GM13977 (cell line): Measurements from ENCODE around the gene XRCC5.
A peak's percentile ranks its signal among the peaks of the same experiment; 100 is the strongest.
"Not testable (repeated sequence)": the region's sequence is repeated elsewhere in the genome, so short reads cannot be mapped to it uniquely, and the experiment has no call there.

Experiments used
- DNase-seq: peaks from one replicate; pipeline ENCODE4 v3.0.0; 2012; ENCODE audit warnings: low spot score
- in situ Hi-C: fragments of 300-500 bp; cut with MboI; formaldehyde crosslinking; loops from one replicate; pipeline ENCODE4 v1.12.0; 2022; ENCODE audit warnings: low sequenced_read_pairs, low pct_unique_long_range_greater_than_20kb, mixed read lengths, inconsistent platforms; ENCODE audit not compliant: unreplicated experiment
- TF ChIP-seq, protein P1 (sequence below): IDR thresholded peaks from 2 replicates; pipeline ENCODE4 v1.5.1; 2012; ENCODE audit warnings: mild to moderate bottlenecking, control low read depth; ENCODE audit not compliant: insufficient read depth; ENCODE audit errors: extremely low read depth, missing control alignments

The XRCC5 gene

DNA sequence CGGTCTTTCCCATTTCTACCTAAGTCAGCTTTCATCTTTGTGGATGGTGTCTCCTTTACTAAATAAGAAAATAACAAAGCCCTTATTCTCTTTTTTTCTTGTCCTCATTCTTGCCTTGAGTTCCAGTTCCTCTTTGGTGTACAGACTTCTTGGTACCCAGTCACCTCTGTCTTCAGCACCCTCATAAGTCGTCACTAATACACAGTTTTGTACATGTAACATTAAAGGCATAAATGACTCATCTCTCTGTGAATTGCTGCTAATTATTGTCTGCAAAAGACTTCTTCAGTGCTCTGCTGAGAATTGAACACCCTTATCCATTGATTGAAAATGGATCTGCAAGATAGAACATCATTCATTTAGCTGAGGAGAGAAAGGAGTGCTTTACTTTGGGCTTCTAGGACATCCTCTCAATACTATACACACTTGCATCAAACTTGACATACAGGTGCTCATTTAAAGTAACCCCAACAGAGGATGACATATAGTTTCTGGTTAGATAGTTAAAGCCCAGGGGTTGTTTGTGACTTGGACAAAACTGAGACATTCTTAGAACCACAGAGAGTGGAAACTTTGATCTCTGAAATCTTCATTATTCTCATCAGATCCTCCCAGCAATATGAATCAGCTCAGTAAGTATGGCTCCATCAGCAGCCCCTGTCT, 97.0 kb downstream of the XRCC5 start:
- peak; percentile 41 for DNase-seq
- in situ Hi-C loops: no loop called here
- TF ChIP-seq, protein P1, sequence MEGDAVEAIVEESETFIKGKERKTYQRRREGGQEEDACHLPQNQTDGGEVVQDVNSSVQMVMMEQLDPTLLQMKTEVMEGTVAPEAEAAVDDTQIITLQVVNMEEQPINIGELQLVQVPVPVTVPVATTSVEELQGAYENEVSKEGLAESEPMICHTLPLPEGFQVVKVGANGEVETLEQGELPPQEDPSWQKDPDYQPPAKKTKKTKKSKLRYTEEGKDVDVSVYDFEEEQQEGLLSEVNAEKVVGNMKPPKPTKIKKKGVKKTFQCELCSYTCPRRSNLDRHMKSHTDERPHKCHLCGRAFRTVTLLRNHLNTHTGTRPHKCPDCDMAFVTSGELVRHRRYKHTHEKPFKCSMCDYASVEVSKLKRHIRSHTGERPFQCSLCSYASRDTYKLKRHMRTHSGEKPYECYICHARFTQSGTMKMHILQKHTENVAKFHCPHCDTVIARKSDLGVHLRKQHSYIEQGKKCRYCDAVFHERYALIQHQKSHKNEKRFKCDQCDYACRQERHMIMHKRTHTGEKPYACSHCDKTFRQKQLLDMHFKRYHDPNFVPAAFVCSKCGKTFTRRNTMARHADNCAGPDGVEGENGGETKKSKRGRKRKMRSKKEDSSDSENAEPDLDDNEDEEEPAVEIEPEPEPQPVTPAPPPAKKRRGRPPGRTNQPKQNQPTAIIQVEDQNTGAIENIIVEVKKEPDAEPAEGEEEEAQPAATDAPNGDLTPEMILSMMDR: no peak

DNA sequence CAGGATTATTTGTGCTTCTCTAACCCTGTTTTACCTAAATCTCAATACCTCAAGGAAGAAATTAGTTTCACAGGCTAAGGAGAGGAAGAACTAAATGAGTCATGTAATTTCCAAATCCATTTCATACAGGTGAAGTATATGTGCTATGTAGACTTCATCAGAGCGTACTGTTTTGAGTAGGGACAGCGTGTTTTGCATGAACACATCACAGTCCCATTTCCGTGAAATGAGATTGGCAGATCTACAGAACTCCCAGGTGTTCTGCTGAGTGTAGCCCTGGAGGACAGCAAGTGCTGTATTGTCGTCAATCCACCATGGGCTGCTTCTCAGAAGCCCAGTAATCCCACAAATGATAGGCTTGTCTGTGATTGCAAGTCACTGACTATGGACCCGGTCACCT, 97.7 kb downstream of the XRCC5 start:
- DNase-seq: no peak
- TF ChIP-seq, protein P1: no peak
- in situ Hi-C loops: no loop called here

DNA sequence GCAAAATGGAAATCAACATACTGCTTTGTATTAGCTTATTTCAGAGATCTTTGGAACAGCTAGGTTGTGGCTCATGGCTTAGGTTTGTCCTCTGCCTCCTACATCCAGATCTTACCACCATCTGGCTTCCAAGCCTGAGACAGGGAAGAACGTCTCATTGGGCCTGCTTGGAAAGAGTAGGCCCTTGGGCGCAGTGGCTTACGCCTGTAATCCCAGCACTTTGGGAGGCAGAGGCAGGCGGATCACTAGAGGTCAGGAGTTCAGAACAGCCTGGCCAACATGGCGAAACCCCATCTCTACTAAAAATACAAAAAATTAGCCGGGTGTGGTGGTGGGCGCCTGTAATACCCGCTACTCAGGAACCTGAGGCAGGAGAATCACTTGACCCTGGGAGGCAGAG, 99.5 kb downstream of the XRCC5 start:
- DNase-seq, in situ Hi-C loops: not testable (repeated sequence)

DNA sequence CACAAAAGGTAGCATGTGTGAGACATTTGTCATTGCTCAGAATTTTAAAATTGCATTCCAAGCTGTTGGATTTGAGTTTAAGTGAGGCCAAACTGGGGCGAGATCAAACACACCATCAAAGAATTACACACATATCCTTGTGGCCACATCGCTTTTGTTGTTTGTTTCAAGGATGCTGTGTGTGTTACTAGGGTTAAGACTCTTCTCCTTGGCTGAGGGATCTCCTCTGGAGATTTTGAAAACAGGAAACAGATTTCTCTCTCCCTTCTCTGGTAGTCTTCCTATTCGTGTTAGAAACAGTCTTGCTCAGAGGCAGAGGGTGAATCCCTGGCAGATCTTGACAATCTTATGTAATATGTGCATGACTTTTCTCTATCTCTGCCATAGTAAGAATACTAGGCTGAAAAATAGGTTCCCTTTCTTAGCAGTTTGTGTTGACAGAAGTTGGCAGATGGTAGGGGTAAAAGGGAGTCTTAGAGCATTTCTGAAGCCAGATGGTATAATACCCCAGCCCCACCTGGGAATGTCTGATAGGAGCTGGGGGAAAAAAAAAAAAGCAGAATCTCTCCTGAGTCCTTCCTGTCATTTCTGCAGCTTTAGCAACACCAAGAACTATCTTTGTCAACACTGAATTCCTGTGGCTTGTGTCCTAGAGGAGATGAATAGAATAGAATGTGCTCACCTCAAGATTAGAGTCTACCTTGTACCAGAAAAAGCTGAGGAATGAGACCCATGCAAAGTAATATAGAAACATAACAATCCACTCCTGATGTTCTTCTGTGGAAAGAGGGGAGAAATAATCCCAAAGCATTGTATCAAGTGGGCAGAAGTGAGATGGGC, 101.8 kb downstream of the XRCC5 start:
- TF ChIP-seq, protein P1: no peak
- no peak for DNase-seq
- in situ Hi-C loops: no loop called here

DNA sequence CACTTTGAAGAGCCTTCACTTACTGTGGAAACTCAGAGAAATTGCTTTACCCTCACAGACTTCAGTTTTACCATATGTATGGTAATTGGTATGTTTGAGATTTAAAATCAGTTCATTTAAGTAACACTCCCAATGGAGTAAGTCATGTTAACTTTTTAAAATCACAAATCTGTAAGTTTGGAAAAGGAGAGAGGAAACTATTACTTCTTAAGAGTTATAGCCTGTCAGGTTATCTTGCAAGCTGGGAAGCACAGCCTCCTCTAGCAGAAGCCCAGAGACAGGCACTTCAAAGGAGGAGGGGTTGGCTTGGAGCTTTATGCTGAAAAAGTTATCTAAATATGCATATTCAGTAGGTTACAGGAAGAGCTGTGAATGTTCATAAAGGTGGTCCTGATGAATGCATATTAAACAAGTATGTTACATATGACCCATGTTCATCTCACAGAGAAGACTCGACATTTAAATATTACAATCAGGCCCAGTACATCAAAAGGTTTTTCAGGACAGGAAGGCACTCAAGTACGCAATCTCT, 102.5 kb downstream of the XRCC5 start:
- in situ Hi-C loops: no loop called here
- no peak for DNase-seq
- TF ChIP-seq, protein P1: no peak

DNA sequence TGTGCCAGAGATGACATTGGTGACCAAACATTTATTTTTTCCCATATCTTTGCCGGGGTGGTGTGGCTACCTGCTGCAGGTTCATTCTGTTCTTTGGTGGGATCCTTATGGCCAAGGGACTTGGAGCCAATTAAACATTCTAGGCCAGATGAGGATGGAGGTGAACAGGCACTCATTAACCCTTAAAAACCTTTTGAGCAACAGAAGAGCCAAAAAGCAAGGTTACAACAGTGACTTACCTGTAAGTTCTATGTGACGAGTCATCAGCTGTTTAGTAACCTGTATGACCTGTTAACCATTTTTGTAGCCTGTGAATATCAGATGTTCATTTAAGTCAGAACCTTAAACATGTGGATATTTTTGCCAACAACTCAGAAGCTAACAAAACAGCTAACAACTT, 105.6 kb downstream of the XRCC5 start:
- in situ Hi-C loops: no loop called here
- TF ChIP-seq, protein P1: no peak
- DNase-seq: no peak
